GM21825 (cell line): ENCODE data around the gene CERS2.

Experiments used
- ATAC-seq: cut with Tn5 transposase; IDR thresholded peaks from one replicate; pipeline ENCODE4 v1.9.1; 2021; ENCODE audit warnings: mild to moderate bottlenecking, moderate library complexity; ENCODE audit not compliant: unreplicated experiment

CERS2 gene

GRCh38 chr1:150974580-150975478 lies at the start of gene CERS2:
Gene CERS2, minus strand, starts transcription at chr1:150974835. Its CDS starts 5,745 bp downstream, at chr1:150969090.
- peak; percentile 49 for ATAC-seq

- ATAC-seq: no peak
Measured at GRCh38 chr1:151013518-151013917, 38.9 kb upstream of the CERS2 start.

DNA sequence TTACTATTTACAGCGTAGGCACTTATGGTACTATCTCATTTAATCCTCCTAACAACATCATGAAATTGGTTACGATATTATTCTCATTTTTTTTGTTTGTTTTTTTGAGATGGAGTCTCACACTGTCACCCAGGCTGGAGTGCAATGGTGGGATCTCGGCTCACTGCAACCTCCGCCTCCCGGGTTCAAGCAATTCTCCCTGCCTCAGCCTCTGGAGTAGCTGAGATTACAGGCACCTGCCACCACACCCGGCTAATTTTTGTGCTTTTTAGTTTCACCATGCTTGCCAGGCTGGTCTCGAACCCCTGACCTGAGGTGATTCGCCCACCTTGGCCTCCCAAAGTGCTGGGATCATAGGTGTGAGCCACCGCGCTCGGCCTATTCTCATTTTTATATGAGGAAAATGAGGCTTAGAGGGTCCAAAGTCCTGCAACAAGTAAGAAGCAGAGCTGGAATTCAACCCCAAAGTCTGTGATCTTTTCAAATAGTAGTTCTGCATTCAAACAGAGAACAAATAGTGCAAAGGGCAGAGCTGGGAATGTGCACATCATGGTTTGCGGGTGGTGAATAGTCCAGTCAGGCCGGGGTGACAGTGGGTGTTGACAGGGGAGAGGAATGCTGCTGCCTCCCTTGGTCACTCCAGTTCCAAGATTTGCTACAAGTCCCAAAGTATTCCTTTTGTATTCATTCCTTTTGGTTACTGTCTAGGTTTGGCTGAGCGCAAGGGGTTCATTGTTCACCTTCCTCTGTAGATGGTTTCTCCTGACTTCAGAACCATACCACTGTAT lies 38.2 kb upstream of the CERS2 start:
- ATAC-seq: no peak

GRCh38 chr1:151011154-151011850 lies 36.7 kb upstream of the CERS2 start:
- ATAC-seq: no peak

- ATAC-seq: no peak
Measured at GRCh38 chr1:151010346-151010726, 35.7 kb upstream of the CERS2 start.

DNA sequence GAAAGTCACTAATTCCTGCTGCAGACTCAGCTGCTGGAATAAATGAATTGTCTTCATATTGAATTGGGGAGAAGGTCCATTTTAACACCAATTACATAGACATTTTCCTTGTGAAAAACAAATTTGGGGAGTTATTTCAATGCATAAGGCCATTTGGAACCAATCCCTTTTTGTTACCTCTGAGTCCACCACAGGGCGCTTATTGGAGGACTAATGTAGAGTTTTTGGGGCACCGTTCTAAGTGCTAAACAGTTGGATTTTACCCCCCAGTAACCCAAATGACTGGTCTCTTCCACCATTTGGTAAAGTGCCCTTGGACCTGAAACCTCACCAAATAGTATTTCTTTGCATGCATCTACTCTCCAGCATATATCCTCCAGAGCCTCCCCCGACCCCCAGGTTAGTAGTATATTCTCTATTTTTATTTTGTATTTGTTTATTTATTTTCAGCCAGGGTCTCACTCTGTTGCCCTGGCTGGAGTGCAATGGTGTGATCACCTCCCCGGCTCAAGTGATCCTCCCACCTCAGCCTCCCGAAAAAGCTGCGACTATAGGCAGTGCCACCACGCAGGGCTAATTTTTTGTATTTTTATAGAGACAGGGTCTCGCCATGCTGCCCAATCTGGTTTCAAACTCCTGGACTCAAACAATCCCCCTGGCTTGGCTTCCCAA lies 35.2 kb upstream of the CERS2 start:
- ATAC-seq: no peak

- ATAC-seq: no peak
Measured at GRCh38 chr1:151009206-151009587, 34.6 kb upstream of the CERS2 start.

DNA sequence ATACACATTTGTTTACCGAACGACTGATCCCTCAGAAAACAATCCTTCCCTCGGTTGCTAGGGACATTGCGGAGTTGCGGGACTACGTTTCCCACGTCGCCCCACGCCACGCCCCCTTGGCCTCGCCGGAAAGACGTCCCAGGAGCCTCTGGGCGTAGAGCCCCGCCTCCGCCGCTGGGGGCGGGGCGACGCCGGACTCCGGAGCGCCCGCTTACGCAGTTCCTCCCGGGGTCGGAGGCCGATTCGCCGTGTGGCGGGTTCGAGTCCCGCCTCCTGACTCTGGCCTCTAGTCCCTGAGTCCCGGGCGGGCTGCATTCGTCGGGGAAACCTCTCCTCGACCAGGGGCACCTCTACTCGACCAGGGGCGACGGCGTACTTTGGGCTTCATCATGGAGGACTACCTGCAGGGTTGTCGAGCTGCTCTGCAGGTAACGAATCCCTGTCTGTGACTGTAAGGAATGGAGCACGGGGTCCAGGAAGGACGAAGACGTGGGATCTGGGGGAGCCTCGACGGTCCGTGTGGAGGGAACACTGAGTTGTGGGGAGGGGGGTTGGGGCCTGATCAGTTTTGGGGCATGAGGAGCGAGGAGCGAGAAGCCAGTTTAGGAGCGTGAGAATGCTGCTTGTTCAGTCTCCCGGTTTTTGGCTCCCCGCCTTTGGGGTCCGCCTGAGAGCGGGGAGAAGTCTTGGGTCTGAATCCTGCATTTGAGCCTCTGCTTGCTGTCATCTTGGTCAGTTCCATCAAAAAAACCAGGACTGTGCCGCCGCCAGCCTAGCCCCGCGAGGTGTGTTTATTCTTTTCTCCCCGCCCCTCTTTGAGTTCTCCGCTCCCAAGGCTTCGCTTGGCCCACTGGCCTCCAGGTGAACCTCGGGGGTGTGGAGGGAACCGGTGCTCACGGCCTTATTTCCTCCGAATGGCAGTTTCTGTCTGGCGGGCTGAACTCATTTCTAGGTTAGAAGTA lies 33.9 kb upstream of the CERS2 start, which contains the start of gene PRUNE1:
Gene PRUNE1, plus strand, starts transcription at position 206 of the 962 bp plus-strand sequence. Its CDS starts 184 bp downstream, at position 390.
- ATAC-seq: peak; percentile 65

GRCh38 chr1:151007853-151008243 lies 33.2 kb upstream of the CERS2 start:
- ATAC-seq: no peak

DNA sequence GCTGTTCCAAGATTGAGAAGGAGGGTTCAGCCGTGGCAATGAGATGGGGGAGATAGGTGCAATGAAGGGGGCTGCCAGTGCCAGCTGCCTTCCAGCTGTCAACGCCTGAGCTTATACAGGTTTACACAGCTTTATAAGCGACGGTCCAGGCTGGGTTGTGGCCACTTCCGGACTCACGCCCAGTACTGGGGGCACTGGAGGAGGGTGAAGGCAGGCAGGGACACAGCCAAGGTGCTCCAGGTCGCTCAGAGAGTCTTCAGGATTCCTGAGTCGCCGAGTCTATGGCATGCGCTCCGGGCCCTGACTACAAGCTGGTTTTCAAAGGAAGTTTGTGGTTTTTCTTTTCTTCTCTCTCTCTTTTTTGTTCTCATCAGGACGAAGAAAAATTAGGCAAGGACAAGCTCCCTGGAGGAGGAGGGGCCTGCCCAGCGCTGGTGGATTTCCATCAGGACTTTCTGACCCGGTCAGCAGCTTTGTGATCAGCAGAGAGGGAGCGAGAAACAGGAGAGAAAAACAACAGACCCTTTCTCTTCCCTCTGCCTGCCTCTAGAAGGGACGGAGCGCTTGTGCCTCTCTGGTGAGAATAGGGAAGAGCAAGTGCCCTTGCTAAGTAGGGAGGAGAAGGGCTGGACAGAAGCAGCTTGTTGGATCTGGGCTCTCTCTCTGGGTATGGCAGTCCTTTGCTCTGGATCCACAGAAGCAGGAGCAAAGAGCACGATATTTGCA lies 31.9 kb upstream of the CERS2 start, which contains the start of gene MINDY1:
Gene MINDY1, minus strand, starts transcription at position 576 of the 726 bp plus-strand sequence. CDS start 4,285 bp downstream, outside the sequence.
- peak; percentile 34 for ATAC-seq

DNA sequence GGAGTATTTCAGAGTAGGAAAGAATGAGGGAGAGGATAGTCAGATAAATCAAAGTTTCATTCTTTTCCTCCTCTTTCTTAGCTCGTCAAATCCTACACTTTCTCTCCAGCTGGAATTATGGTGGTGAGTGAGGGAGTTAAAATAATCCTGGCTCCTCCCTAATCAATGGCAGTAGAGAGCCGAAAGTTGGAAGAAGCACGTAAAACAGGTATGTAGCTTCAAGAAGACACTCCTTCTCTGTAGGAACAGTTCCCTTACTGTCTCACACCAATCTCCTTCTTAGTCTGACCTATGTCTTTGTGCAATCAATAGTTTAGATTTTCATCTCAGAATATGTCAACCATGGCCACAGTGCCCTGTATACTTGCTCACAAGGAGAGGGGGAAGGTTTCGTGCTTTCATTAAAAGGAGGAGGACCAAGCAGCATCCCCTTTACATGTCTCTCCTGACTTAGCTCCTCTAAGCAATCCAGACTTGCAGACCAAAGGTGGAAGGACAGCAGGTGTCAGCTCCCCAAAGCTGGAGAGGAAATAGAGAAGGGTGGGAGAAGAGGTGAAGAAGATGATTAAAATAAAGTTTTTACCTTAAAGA lies 31.2 kb upstream of the CERS2 start:
- ATAC-seq: no peak

GRCh38 chr1:151003180-151003579 lies 28.5 kb upstream of the CERS2 start:
- ATAC-seq: no peak

GRCh38 chr1:151002611-151003010 lies 28.0 kb upstream of the CERS2 start:
- no peak for ATAC-seq

DNA sequence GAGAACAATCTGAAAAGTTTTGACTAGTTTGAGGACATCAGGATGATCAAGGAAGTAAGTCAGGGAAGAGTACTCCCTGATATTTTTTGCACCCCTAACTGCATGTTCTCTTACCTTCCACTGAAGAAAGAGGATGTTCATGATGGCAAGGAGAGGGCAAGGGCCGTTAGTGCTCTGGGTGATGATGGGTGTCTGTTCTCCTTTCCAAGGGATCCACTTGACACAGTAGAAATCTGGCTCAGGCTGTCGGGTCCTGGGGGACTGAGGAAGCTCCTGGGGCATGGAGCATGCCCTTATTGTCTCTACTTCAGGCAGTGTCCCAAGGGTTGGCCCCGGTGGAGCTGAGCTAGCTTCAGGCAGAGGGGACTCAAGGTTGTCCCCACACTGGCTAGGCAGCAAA lies 27.4 kb upstream of the CERS2 start:
- no peak for ATAC-seq

GRCh38 chr1:151001602-151002001 lies 27.0 kb upstream of the CERS2 start:
- no peak for ATAC-seq

GRCh38 chr1:151000408-151000807 lies 25.8 kb upstream of the CERS2 start:
- ATAC-seq: no peak

- ATAC-seq: no peak
Measured at GRCh38 chr1:150999926-151000325, 25.3 kb upstream of the CERS2 start.

GRCh38 chr1:150999051-150999674 lies 24.5 kb upstream of the CERS2 start:
- ATAC-seq: no peak
